Stimulated activated CD4-positive, alpha-beta T cell treated with anti-CD3 and anti-CD28 coated beads, Interleukin-4, amount 100 ng/mL, for 4 hours (primary cell): ENCODE data around the gene MDC1.

ENCODE experiments used
- DNase-seq, 2 experiments: peaks; one replicate each; pipeline ENCODE4 v3.0.0-alpha.2; 2020

The MDC1 gene

GRCh38 chr6:30747902-30748769 is 31.1 kb upstream of the MDC1 start:
- no peak for DNase-seq

DNA sequence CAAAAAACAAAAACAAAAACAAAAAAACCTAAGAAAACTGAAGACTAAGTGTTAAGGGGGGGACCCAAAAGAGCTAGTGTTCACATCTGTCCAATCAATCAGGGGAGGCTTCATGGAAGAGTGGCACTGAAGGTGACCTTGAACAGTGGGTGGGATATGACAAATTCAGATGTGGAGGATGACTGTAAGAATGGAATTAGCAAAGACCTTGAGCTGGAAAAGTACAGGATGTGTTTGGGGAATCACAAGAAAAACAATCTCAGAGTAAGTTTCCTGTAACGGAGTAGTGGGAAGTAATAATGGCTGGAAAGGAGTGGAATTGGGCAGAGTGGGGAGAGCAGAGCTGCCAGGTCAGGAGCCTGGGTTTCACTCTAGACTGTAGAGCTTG is 30.2 kb upstream of the MDC1 start:
- no peak for DNase-seq

DNA sequence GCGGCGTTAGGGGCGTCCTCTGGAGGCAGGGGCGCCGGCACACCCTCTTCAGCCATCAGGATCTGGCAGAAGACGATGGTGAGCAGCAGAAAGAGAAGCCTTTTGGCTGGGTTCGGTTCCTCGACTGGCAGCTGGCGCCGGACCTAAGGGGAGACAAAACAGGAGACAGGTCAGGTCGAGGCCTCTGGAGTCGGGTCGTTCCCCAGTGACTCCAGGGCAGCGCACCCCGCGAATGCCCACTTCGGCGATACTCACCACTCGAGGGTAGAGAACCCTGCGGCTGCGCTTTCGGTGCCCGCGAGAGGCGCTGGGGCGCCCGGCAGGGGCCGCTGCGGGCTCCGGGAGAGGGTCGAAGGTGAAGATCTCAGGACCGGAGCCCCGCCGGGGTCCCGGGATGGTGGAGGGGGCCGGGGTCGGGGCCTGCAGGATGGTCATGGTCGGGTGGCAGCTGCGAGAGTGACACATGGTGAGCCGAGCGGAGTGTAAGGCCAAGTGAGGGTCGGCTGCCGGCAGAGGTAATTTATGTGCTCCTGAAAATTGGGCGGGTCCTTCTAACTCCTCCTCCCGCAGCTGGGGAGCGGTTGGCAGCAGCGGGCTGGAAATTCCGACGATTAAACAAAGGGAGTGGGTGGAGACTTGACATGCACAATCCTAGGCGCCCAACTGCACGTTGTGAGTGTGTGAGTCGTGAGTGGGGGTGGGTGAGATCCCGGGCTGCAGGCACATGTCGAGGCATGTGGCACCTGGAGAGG is 27.1 kb upstream of the MDC1 start, which contains the start of gene IER3:
TSS of gene IER3 (minus strand) at position 494 of the 752 bp plus-strand sequence. CDS start at position 465, 29 bp downstream.
- DNase-seq: peak; percentile 87 to 94

DNA sequence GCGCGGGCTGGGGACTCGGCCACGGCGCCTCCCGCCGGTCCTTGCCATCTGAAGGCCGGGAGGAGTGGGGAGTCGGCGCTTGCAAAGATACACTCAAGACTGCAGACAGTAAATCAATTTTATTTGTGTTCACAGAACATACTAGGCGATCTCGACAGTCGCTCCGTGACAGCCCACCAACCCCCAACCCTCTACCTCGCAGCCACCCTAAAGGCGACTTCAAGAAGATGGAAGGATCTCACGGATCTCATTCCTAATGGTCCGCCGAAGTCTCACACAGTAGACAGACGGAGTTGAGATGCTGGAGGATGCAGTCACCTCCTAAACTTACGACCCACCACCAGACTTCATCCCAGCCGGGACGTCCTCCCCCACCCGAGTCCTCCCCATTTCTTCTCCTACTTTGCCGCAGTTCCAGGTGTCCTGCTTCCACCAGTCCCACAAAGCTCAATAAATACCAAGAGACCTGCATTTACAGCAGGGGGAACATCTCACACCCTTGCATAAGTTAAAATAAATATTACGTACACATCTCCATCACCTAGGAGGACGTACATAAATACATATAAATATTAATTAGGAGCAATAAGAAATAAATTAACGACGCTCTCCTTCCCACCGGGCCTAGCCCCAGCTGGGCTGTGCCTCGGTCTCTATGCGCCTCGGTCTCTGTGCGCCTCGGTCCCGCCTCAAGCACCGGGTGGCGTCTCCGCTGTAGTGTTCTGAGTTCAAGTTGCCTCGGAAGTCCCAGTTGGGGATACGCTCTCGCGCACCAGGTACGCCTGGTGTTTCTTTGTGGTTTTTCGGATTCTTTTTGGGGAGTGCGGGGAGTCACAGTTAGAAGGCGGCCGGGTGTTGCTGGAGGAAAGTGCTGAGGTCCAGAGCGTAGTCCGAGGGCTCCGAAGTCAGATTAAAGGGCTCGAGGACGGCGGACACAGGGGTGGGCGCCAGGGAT is 26.3 kb upstream of the MDC1 start:
- peak; percentile 38 to 49 for DNase-seq

DNA sequence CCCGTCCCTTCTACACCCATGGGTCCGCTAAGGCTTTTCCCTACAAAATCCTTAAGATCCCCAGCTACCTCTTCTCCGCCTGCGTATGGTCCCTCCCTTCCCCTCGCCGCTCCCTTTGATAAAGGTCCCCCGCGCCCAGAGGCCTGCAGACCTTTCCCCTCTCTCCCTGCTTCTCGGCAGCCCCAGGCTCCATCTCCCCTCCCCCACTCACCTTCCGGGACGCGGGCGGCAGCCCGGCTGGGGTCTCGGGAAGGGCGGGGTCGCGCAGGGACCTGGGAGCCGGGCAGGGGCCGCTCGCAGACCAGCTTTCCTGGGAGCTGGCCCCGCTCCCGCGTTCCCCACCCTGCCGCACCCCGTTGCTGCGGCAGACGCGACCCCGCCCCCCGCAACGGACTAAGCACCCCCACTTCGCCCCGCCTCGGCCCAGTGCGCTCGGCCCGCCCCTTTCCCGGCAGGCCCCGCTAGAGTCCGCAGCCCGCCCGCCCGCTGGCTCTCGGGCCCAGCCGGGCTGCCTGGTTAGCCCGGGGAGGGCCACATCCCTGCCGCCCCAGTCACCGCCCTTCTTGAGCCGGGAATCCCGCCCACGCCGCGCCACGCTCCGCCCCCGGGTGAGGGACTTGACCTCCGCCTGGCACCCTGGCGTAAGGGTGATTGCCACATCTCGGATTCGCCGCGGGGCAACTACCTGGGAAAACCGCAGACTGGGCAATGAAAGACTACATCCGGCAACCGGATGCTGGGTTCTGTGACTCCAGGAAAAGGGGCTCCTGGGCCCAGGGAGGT is 25.4 kb upstream of the MDC1 start, which contains the start of gene FLOT1:
TSS of gene FLOT1 (minus strand) at position 372 of the 783 bp plus-strand sequence. CDS start 498 bp downstream, outside the sequence.
- DNase-seq: peak; percentile 93 to 95

- peak in 1 of 2 experiments; percentile 60 for DNase-seq
Observed at GRCh38 chr6:30741789-30742315, 24.8 kb upstream of the MDC1 start.

GRCh38 chr6:30741063-30741779 is 24.1 kb upstream of the MDC1 start:
- peak; percentile 45 to 48 for DNase-seq

- DNase-seq: no peak
Observed at GRCh38 chr6:30740540-30740870, 23.4 kb upstream of the MDC1 start.

DNA sequence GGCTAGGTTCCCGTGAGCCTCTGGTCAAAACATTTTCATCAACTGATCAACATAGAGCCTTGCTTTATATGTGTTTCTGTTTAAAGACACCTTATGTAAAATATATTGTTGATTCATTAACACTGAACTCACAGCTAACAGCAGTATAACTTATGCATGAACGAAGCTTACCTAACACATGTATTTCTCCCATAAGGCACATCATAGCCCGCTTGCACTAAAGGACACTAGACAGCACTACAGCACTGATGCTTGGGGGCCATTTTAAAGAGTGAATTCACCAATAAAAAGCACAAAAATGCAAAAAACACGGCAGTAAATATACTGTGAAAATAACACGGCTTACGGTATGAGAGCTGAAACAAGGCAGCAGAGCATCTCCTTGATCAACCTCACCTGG is 21.5 kb upstream of the MDC1 start:
- DNase-seq: no peak

GRCh38 chr6:30735668-30736314 is 18.7 kb upstream of the MDC1 start:
- DNase-seq: no peak

- DNase-seq: no peak
Observed at GRCh38 chr6:30732237-30732943, 15.3 kb upstream of the MDC1 start.

DNA sequence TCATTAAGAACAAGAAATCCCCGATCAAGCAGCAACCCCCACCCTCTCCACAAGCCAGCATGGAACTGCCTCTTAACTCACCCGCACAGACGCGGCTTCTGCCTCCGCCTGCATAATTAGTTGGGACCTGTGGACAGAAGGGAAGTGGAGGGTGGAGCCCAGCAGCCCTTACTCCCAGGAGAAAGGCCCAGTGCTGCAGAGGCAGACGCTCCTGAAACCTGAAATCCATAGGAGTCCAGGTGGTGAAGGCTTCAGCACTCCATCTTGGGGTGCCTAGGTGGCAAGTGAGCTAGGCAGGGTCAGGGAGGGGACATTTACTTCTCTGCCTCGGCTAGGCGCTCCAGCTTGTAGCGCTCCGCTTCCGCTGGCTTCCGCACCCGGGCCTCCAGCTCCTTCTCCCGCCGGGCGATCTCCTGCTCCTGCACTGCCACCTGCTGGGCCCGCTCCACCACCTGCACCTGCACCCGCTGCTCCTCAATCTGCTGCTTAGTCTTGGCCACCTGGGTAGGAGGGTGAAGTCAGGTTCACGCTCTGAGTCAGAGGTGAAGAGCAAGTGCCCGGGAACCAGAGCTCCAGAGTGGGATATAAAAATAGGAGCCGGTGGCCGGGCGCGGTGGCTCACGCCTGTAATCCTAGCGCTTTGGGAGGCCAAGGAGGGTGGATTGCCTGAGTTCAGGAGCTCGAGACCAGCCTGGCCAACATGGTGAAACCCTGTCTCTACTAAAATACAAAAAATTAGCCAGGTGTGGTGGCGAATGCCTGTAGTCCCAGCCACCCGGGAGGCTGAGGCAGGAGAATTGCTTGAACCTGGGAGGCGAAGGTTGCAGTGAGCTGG is 13.7 kb upstream of the MDC1 start:
- peak; percentile 83 to 85 for DNase-seq

- no peak for DNase-seq
Observed at GRCh38 chr6:30727920-30728553, 11.0 kb upstream of the MDC1 start.

GRCh38 chr6:30726506-30727413 is 9.7 kb upstream of the MDC1 start:
- DNase-seq: no peak

GRCh38 chr6:30725713-30726505 is 8.8 kb upstream of the MDC1 start:
- no peak for DNase-seq
